Measurements from ENCODE around the gene NECAB3.

GRCh38 chr20:33684533-33685327 is 10.5 kb upstream of the NECAB3 start:
- TF ChIP-seq POLR2A (IDR thresholded peaks at IDR 0.05): no peak
- TF ChIP-seq CTCF (IDR thresholded peaks at IDR 0.05): no peak

Measured in heart left ventricle (tissue), 13 donors.